OCI-LY3 (cell line): ENCODE results near the gene CCL24.

Source experiments
- EZH2phosphoT487 ChIP-seq: fragments of 200-600 bp; shearing (Covaris generic); IDR thresholded peaks from 2 replicates; pipeline ENCODE4 v1.6.1; 2018; ENCODE audit warnings: antibody characterized with exemption, mixed run types, low read depth
- TF ChIP-seq, protein P1 (sequence below): fragments of 200-600, 300-600 bp; sonication (generic); IDR thresholded peaks from 2 replicates; pipeline ENCODE4 v1.5.1; 2014; ENCODE audit warnings: antibody characterized with exemption, low read length, low read depth

DNA sequence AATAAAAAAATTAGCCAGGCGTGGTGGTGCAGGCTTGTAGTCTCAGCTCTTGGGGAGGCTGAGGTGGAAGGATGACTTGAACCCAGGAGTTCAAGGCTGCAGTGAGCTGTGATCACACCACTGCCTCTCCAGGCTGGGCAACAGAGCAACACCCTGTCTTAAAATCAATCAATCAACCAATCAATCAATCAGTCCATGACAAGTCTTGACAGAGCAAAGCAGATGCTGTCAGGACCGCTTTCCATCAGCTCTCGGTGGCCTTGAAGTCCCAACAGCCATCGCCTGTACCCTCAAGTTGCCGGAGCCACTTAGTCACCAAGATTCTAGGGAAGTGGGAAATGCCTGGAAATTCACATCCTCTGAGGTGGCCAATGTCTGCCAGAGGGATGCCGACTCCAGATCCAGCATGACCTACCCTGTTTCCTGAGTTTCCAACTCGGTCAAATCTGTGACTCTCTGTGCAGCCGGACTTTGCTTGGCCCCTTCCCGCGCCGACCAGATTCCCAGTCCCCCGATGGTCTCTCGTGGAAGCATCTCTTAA lies 871 bp upstream of the CCL24 start:
- no peak for TF ChIP-seq EZH2phosphoT487
- TF ChIP-seq, protein P1, sequence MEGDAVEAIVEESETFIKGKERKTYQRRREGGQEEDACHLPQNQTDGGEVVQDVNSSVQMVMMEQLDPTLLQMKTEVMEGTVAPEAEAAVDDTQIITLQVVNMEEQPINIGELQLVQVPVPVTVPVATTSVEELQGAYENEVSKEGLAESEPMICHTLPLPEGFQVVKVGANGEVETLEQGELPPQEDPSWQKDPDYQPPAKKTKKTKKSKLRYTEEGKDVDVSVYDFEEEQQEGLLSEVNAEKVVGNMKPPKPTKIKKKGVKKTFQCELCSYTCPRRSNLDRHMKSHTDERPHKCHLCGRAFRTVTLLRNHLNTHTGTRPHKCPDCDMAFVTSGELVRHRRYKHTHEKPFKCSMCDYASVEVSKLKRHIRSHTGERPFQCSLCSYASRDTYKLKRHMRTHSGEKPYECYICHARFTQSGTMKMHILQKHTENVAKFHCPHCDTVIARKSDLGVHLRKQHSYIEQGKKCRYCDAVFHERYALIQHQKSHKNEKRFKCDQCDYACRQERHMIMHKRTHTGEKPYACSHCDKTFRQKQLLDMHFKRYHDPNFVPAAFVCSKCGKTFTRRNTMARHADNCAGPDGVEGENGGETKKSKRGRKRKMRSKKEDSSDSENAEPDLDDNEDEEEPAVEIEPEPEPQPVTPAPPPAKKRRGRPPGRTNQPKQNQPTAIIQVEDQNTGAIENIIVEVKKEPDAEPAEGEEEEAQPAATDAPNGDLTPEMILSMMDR, result no peak
